ENCODE results near the gene KCNMB2. TPM values are rescaled to one million over a fixed set of nuclear protein-coding genes. Genes with fewer than 3 reads are reported as not detected.
"Not testable (repeated sequence)": the region's sequence is repeated elsewhere in the genome, so short reads cannot be mapped to it uniquely, and the experiment has no call there.

KCNMB2 gene
- total RNA-seq, 4 donors from 2014 or later = not detected

DNA sequence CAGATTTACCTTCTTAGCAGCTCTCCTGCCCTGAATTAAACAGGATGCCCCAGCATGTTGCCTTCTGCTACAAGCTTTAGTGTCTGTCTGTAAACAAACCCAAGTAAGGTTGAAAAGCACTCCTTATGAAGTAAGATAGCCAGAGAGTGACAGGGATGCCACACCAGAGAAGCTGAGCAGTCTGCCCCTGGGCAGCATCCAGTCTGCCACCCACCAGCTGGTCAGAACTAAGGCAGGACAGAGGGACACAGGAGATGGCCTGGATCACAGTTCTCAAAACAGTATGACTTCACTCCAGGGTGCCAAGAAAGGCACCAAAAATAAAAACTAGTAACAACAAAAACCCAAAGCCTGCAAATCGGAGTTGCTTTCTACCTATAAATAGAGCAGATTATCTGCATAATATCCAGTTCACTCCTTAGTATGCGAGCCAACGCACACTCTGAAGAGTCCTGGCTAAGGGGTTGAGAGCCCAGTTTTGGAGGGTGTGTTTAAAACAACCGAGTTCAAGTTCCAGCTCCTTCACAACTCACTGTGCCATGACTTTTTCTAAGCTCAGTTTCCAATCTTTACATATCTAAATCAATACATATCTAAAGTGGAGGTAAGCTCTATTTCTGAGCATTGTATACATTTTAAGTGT is 198.9 kb downstream of the KCNMB2 start:
- H3K36me3 ChIP-seq = no peaks in the 10 kb centered on the region
- no peak overlapping the region for H3K4me3 ChIP-seq
- H3K27ac ChIP-seq = no peak overlapping the region
- H3K27me3 ChIP-seq = no peaks in the 10 kb centered on the region
- no peak for DNase-seq
- TF ChIP-seq POLR2A (IDR thresholded peaks at IDR 0.05) = no peak
- TF ChIP-seq, protein P1, sequence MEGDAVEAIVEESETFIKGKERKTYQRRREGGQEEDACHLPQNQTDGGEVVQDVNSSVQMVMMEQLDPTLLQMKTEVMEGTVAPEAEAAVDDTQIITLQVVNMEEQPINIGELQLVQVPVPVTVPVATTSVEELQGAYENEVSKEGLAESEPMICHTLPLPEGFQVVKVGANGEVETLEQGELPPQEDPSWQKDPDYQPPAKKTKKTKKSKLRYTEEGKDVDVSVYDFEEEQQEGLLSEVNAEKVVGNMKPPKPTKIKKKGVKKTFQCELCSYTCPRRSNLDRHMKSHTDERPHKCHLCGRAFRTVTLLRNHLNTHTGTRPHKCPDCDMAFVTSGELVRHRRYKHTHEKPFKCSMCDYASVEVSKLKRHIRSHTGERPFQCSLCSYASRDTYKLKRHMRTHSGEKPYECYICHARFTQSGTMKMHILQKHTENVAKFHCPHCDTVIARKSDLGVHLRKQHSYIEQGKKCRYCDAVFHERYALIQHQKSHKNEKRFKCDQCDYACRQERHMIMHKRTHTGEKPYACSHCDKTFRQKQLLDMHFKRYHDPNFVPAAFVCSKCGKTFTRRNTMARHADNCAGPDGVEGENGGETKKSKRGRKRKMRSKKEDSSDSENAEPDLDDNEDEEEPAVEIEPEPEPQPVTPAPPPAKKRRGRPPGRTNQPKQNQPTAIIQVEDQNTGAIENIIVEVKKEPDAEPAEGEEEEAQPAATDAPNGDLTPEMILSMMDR (IDR thresholded peaks at IDR 0.05) = no peak
- no peaks in the 10 kb centered on the region for H3K4me1 ChIP-seq
- H3K9me3 ChIP-seq = no peaks in the 10 kb centered on the region

DNA sequence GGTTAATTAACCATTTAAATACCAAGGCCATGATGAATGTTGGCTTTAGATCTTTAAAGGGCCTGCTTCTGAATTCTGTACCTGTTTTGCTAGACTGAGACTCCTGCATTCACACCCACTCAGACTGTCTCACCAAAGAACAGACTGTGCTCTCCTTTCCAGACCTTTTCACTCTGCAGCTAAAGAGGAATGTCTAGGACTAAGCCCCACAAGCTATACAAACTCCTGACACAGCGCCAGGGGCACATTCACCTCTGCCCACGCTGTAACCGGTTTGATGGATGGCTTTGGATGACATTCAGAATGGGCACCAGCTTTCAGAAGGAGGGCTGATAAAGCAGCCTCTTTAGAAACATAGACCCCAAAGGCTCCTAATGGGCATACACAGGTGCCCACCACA is 200.1 kb downstream of the KCNMB2 start:
- H3K27me3 ChIP-seq = no peaks in the 10 kb centered on the region
- no peak for DNase-seq
- TF ChIP-seq, protein P1 (IDR thresholded peaks at IDR 0.05) = no peak
- no peak for TF ChIP-seq POLR2A (IDR thresholded peaks at IDR 0.05)

DNA sequence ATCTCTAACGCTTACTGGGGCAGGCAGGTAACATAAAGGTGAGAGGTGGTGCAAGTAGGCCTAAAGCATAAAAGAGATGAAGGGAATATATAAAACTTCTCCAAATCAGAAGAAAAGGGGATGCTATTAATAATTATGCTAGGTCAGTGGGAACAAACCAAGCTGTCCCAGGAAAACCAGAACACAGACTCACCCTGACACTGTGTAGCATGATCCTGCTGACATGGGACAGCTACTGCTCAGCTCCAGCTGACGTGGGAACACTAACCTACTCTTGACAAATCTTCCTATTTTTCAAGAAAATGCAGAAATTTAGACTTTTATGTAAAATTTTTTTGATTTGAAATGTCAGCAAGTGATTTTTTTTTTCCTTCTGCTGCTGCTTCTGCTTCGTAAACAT is 203.5 kb downstream of the KCNMB2 start:
- no peak overlapping the region for H3K4me3 ChIP-seq
- DNase-seq = no peak
- H3K27me3 ChIP-seq = no peaks in the 10 kb centered on the region
- no peak overlapping the region for H3K27ac ChIP-seq
- no peaks in the 10 kb centered on the region for H3K9me3 ChIP-seq
- H3K36me3 ChIP-seq = no peaks in the 10 kb centered on the region
- H3K4me1 ChIP-seq = no peaks in the 10 kb centered on the region
- no peak for TF ChIP-seq POLR2A (IDR thresholded peaks at IDR 0.05)
- TF ChIP-seq, protein P1 (IDR thresholded peaks at IDR 0.05) = no peak

More for the DNA sequence above, 200.1 kb downstream of the KCNMB2 start:
- Histone ChIP-seq H3K9me3 (no peaks in the 10 kb centered on the region), H3K36me3 (no peaks in the 10 kb centered on the region), H3K4me1 (no peaks in the 10 kb centered on the region), H3K27ac (no peak overlapping the region), H3K4me3 (no peak overlapping the region)

DNA sequence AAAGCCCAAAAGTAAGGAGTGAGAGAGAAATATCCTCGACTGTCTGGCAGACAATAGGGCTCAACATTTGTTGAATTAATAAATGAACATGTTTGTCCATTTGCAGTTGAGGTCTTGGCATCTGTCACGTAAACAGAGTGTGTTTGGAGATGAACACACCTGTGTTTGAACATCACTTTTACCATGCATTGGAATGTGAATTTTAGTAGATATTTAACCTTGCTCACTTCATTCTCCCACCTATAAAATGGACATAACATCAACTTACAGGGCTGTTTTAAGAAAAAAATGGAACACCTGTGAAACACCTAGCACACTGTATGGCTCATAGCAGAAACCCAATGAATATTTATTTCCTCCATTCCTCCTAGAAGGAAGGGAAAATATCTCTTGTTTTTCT is 204.8 kb downstream of the KCNMB2 start:
- DNase-seq = no peak
- H3K27ac ChIP-seq = no peak overlapping the region
- no peaks in the 10 kb centered on the region for H3K36me3 ChIP-seq
- no peaks in the 10 kb centered on the region for H3K27me3 ChIP-seq
- no peak overlapping the region for H3K4me3 ChIP-seq
- H3K4me1 ChIP-seq = no peaks in the 10 kb centered on the region
- no peaks in the 10 kb centered on the region for H3K9me3 ChIP-seq
- TF ChIP-seq POLR2A (IDR thresholded peaks at IDR 0.05) = no peak
- TF ChIP-seq, protein P1 (IDR thresholded peaks at IDR 0.05) = no peak

DNA sequence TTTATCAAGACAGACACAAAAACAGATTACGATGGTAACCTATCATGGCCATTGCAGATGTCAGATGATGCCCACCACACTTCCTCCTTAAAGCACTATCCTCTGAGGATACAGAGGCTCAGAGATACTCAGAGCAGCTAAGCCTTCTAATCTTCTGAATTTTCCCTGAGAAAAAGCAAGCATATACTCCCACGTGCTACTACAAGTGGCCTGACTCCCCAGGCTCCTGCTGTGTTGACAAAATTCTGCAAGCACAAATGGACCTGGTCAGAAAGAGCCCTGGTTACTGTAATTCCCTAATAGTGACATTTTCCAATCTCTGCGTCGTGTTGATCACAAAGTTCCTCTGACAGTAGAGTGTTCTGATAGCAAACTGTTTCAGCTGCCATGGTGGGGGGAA is 207.1 kb downstream of the KCNMB2 start:
- Histone ChIP-seq H3K4me3 (no peak overlapping the region), H3K27me3 (no peaks in the 10 kb centered on the region), H3K36me3 (no peaks in the 10 kb centered on the region), H3K27ac (no peak overlapping the region), H3K9me3 (no peaks in the 10 kb centered on the region), H3K4me1 (no peaks in the 10 kb centered on the region)
- TF ChIP-seq, protein P1 (IDR thresholded peaks at IDR 0.05) = no peak
- TF ChIP-seq POLR2A (IDR thresholded peaks at IDR 0.05) = no peak
- no peak for DNase-seq

DNA sequence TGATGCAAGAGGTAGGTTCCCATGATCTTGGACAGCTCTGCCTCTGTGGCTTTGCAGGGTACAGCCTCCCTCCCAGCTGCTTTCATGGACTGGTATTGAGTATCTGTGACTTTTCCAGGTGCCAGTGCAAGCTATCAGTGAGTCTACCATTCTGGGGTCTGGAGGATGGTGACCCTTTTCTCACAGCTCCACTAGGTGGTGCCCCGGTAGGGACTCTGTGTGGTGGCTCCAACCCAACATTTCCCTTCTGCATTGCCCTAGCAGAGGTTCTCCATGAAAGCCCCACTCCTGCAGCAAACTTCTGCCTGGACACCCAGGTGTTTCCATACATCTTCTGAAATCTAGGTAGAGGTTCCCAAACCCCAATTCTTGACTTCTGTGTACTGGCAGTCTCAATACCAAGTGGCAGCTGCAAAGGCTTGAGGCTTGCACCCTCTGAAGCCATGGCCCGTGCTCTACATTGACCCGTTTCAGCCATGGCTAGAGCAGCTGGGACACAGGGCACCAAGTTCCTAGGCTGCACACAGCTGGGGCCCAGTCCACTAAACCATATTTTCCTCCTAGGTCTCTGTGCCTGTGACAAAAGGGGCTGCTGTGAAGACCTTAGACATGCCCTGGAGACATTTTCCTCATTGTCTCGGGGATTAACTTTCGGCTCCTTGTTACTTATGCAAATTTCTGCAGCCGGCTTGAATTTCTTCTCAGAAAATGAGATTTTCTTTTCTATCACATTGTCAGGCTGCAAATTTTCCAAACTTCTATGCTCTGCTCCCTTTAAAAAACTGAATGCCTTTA is 209.8 kb downstream of the KCNMB2 start:
- H3K9me3 ChIP-seq, H3K27me3 ChIP-seq, DNase-seq, H3K4me1 ChIP-seq, H3K36me3 ChIP-seq, H3K27ac ChIP-seq, H3K4me3 ChIP-seq: not testable (repeated sequence)
